Hippocampal formation (tissue), 2 donors: ENCODE measurements around the gene KCNMA1.
A peak's percentile ranks its signal among the peaks of the same experiment; 100 is the strongest.

Experiments used
- DNase-seq, 2 donors: peaks; one replicate each; lab custom pipeline; 2025; lab: John Stamatoyannopoulos, UW

The KCNMA1 gene

GRCh38 chr10:77634939-77635338 is 2.7 kb downstream of the KCNMA1 start:
- no peak for DNase-seq

DNA sequence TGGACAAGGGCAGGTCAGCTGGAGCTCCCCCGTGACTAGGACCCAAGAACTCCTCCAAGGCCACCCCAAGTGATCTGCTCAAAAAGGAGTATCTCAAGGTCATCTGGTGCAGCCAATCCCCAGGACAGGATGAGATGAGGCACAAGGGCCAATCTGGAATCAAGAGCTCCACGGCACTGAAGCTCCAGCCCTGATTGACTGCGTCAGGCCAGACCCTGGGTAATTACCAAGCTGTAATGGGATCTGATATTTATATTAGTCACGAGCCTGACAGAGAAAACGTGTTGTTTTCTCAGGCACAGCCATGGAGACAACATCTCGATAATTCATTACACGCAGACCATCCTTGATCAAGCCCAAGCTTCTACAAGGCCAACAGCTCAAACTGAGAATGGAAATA is 4.2 kb downstream of the KCNMA1 start:
- no peak for DNase-seq

- DNase-seq, result peak; percentile 17 to 34
These were observed 6.4 kb downstream of the KCNMA1 start for GRCh38 chr10:77631241-77631640.

DNA sequence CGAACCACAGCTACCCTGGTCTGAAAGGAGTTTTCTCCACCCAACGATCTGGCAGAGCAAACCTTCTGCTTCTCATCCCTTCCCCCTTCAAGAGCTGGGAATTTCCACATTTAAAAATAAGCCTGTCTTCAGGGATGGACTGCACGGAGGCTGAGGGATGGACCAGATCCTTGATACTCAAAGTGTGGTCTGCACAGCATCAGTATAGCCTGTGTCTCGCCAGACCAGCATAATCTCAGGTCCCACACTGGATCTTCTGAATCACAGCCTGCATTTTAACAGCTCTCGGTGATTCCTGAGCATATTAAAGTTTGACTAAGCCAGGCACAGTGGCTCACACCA is 7.1 kb downstream of the KCNMA1 start:
- no peak for DNase-seq

DNA sequence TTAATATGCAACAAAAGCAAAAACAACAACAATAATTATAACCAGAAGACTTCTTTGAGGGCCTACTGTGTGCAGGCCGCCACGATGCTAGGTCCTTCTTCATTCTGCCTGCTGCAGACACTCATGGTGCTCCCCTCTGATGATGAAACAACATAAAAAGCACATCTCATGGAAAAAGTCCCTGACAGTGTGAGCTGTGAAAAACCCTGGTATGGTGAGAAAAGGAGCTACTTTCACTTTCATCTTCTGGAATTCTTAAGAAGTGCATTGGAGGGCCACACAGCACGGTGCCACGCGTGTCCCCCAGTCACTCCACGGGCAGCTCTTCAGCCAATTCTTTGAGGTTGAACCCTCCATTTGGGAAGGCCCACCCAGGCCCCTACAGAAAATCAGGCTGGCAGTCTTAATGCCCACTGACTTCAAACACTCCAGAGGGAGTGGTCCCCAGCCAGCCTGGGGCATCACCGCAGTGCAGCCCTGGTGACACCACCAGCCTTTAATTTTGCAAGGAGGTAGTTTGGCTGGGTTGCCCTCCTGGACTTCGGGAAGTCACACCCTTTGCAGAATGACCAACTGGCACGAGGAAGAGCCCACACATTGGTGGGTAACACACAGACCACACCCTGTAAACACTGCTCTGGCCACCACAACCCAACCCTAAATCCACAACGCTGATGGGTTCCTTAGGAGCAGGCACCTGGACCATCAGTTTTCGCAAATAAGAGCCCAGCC is 7.7 kb downstream of the KCNMA1 start:
- no peak for DNase-seq

GRCh38 chr10:77628906-77629730 is 8.5 kb downstream of the KCNMA1 start:
- no peak for DNase-seq

GRCh38 chr10:77626266-77626935 is 11.2 kb downstream of the KCNMA1 start:
- no peak for DNase-seq

GRCh38 chr10:77625379-77625778 is 12.2 kb downstream of the KCNMA1 start:
- DNase-seq, result no peak

GRCh38 chr10:77622889-77623291 is 14.7 kb downstream of the KCNMA1 start:
- DNase-seq, result peak in 1 of 2 donors; percentile 29

DNA sequence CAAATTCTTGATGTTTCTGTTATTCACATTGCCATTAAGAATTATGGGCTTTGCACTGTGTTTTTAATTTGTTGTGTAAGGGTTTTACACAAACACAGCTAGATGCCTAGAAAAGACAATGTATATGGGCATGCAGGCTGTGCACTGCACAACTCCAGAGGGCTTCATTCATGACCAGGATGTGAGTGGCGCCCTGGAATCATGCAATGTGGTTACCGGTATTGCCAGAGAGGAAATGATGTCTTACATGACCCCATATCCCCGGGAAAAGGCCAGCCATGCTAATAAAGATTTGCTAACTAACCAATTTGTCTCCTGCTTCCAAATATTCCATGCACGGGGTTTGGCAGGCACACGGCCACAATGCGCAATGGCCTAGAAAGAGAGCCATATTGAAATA is 16.9 kb downstream of the KCNMA1 start:
- DNase-seq, result no peak

GRCh38 chr10:77619964-77620703 is 17.5 kb downstream of the KCNMA1 start:
- peak in 1 of 2 donors; percentile 16 for DNase-seq

- DNase-seq, result no peak
These were observed 19.5 kb downstream of the KCNMA1 start for GRCh38 chr10:77618117-77618516.

DNA sequence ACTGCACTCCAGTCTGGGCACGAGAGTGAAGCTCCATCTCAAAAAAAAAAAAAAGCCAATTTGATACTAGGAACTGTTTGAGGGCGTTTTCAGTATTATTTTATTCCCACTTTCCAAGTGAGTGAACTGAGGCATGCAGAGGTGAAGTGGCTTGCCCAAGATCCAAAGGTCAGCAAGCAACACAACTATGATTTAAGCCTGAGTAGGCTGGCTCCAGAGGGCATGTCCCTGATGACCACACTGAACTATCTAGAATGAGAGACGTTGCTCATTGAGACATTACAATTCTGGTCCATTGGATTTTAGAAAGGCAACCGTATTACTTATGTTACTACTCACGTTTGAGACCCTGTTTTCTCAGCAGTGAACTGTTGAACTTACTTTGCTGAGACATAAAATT is 20.8 kb downstream of the KCNMA1 start:
- DNase-seq, result no peak

DNA sequence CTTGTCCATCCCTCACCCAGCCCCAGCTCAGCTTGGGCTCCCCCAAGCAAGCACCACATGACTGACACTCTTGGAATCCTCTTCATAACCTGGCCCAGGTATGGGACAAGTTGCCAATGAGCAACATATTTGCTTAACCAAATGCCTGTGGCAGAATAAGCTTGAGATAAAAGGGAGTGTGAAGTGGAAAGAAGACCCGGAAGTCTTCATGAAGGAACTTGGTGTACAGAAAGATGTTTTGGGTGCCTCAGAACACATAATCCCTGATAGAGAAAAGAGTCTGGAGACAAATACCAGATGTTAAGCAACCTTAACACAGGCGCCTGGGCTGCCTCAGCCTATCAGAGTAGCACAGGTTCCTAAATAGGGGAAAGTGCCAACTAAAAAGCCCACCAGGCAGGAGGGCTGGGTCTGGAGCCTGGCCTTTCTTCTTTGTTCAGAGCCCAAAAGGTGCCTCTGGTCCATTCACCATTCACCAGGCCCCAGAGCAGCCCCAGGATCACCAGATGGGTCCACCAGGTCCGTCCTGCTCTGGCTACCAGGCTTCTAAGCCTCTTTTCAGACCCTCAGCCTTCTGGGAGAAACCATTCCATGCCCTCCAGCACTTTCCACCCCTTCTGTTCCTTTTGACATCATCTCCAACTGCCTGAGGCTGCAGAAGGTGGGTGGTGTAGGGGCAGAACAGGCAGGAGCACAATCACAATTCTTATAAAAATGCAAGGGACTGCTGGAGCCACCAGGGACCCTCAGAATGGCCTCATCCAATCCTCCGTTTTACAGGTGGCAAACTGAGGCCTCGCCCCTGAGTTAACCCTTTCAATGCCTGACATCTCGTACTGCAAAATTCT is 22.6 kb downstream of the KCNMA1 start:
- no peak for DNase-seq

DNA sequence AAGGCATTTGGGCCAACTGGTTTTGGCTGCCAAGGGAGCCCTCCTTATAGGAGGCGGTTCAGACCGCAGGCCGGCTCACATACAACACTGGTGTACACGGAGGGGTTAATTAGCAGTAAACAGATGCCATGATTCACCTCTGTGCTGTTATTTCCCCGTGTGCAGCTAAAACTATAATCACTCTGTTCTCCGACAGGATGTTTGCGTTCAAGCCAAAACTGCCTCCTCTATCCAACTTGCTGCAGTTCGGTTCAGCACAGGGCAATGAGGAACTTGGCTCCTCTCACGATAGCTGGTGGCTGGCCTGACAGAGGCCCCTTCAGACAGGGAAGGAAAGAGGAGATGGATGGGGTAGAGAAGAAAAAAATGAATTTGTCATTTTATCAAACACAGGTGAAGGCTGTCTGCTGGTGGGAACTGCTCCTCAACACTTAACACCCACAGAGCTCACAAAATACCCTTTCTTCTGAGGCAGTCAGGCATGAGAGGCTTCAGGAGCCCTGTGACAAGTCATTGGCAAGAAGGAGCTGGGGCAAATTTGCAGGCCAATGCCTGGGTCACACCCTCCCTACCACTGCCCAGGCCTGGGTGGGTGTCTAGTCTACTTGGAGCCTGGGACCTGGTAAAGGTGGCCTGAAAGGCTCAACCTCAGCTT is 24.0 kb downstream of the KCNMA1 start:
- peak in 1 of 2 donors; percentile 17 for DNase-seq

DNA sequence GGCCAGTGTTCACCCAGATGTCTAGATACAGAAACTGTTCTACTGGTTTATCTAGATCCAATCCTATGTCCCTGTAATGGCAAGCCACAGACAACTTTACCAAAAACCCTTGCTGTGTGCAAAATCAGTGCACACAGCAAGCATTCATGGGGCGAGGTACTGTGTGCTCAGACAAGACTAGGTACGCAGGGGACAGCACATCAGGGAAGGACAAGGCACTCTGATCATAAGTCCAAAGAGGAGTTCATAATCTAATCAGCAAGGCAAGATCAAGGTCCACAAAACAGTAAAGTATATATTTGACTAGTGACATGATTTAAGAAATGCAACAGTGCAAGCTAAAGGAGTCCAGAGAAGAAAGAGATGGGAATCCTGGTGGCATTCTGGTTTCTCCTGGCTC is 25.9 kb downstream of the KCNMA1 start:
- DNase-seq, result no peak

GRCh38 chr10:77611221-77611620 is 26.4 kb downstream of the KCNMA1 start:
- DNase-seq, result no peak

- DNase-seq, result peak in 1 of 2 donors; percentile 27
These were observed 27.8 kb downstream of the KCNMA1 start for GRCh38 chr10:77609781-77610272.

GRCh38 chr10:77608281-77608680 is 29.3 kb downstream of the KCNMA1 start:
- DNase-seq, result no peak

- DNase-seq, result no peak
These were observed 30.9 kb downstream of the KCNMA1 start for GRCh38 chr10:77606751-77607150.
